Fibroblast of lung (primary cell): ENCODE results near the gene ACTR1B.

ENCODE experiments used
- CTCF ChIP-seq, 2 donors: IDR thresholded peaks in 1 of 2; conservative IDR thresholded peaks in 1 of 2; 1 replicate in 1 of 2; 2 replicates in 1 of 2; pipeline ENCODE4 v1.5.1; 2011 to 2012; ENCODE audit warnings: low read length in 2 of 2, control low read depth in 1 of 2, inconsistent platforms in 1 of 2, low read depth in 1 of 2, mild to moderate bottlenecking in 1 of 2
- EZH2 ChIP-seq: IDR thresholded peaks from 2 replicates; pipeline ENCODE4 v1.5.1; 2012; ENCODE audit warnings: low read length, control low read depth, mild to moderate bottlenecking; ENCODE audit errors: missing control alignments

- TF ChIP-seq CTCF (conservative IDR thresholded peaks at IDR 0.05 in 1 of 2, IDR thresholded peaks at IDR 0.05 in 1 of 2; ENCODE audit: low read depth in 1 of 2, low read length in 2 of 2) (no peak), EZH2 (no peak)
Observed at GRCh38 chr2:97693476-97693875, 29.6 kb upstream of the ACTR1B start.
